SK-N-SH treated with all-trans-retinoic acid at 6 μM for 48 hours (cell line): Measurements from ENCODE around the gene DOCK1.

ENCODE experiments used
- ATAC-seq: fragments of 200-7000 bp; cut with Tn5 transposase; 3 replicates; pipeline ENCODE4 v1.9.1; 2020; ENCODE audit warnings: mild to moderate bottlenecking, moderate library complexity
- ARNTL ChIP-seq: fragments of 450-650 bp; formaldehyde crosslinking; IDR thresholded peaks from 2 replicates; pipeline ENCODE4 v1.5.0; 2020; ENCODE audit warnings: low read depth, mild to moderate bottlenecking, moderate library complexity, borderline replicate concordance
- BACH2 ChIP-seq: fragments of 250-450 bp; sonication (Bioruptor Pico); IDR thresholded peaks from 2 replicates; pipeline ENCODE4 v1.9.0; 2021; ENCODE audit warnings: mild to moderate bottlenecking, borderline replicate concordance
- CSDC2 ChIP-seq: fragments of 250-450 bp; sonication (Bioruptor Pico); IDR thresholded peaks from 2 replicates; pipeline ENCODE4 v1.5.0; 2020; ENCODE audit warnings: mild to moderate bottlenecking, moderate library complexity
- CSRNP3 ChIP-seq: fragments of 250-450 bp; sonication (Bioruptor Pico); IDR thresholded peaks from 2 replicates; pipeline ENCODE4 v1.5.1; 2021; ENCODE audit warnings: mild to moderate bottlenecking, moderate library complexity
- ESRRG ChIP-seq: fragments of 250-450 bp; sonication (Bioruptor Pico); IDR thresholded peaks from 2 replicates; pipeline ENCODE4 v1.6.1; 2021; ENCODE audit warnings: mild to moderate bottlenecking
- GLIS3 ChIP-seq: fragments of 250-450 bp; sonication (Bioruptor Pico); IDR thresholded peaks from 2 replicates; pipeline ENCODE4 v1.5.0; 2020; ENCODE audit warnings: mild to moderate bottlenecking, moderate library complexity
- ISL1 ChIP-seq: fragments of 250-450 bp; sonication (Bioruptor Pico); IDR thresholded peaks from 2 replicates; pipeline ENCODE4 v2.1.2; 2022; ENCODE audit warnings: mild to moderate bottlenecking, moderate library complexity
- OSR1 ChIP-seq: fragments of 250-450 bp; sonication (Bioruptor Pico); IDR thresholded peaks from 2 replicates; pipeline ENCODE4 v1.8.0; 2022; ENCODE audit warnings: moderate library complexity, mild to moderate bottlenecking, inconsistent platforms
- RARB ChIP-seq: fragments of 250-450 bp; sonication (Bioruptor Pico); IDR thresholded peaks from 2 replicates; pipeline ENCODE4 v1.8.0; 2021; ENCODE audit warnings: mild to moderate bottlenecking, moderate library complexity
- TCF4 ChIP-seq: fragments of 250-450 bp; sonication (Bioruptor Pico); IDR thresholded peaks from 2 replicates; pipeline ENCODE4 v1.8.0; 2021; ENCODE audit warnings: mild to moderate bottlenecking, moderate library complexity, borderline replicate concordance
- TOX ChIP-seq: fragments of 250-450 bp; sonication (Bioruptor Pico); IDR thresholded peaks from 2 replicates; pipeline ENCODE4 v1.8.0; 2021; ENCODE audit warnings: mild to moderate bottlenecking, moderate library complexity, borderline replicate concordance
- ZC3H10 ChIP-seq: fragments of 250-450 bp; sonication (Bioruptor Pico); IDR thresholded peaks from 2 replicates; pipeline ENCODE4 v1.5.1; 2021; ENCODE audit warnings: mild to moderate bottlenecking, moderate library complexity
- ZFP3 ChIP-seq: fragments of 250-450 bp; sonication (Bioruptor Pico); IDR thresholded peaks from 2 replicates; pipeline ENCODE4 v1.5.0; 2020; ENCODE audit warnings: mild to moderate bottlenecking, moderate library complexity
- ZFP30 ChIP-seq: fragments of 450-650 bp; formaldehyde crosslinking; IDR thresholded peaks from 2 replicates; pipeline ENCODE4 v1.5.0; 2022; ENCODE audit warnings: mild to moderate bottlenecking, moderate library complexity
- ZNF565 ChIP-seq: fragments of 450-650 bp; formaldehyde crosslinking; conservative IDR thresholded peaks from 2 replicates; pipeline ENCODE4 v1.5.0; 2020; ENCODE audit warnings: low read depth, mild to moderate bottlenecking, moderate library complexity
- ZNF70 ChIP-seq: fragments of 450-650 bp; formaldehyde crosslinking; IDR thresholded peaks from 2 replicates; pipeline ENCODE4 v1.5.0; 2020; ENCODE audit warnings: mild to moderate bottlenecking, moderate library complexity
- ZNF8 ChIP-seq: fragments of 450-650 bp; formaldehyde crosslinking; IDR thresholded peaks from 2 replicates; pipeline ENCODE4 v1.5.0; 2020; ENCODE audit warnings: mild to moderate bottlenecking, moderate library complexity
- TF ChIP-seq, protein P1 (sequence below): fragments of 250-450 bp; sonication (Bioruptor Pico); IDR thresholded peaks from 2 replicates; pipeline ENCODE4 v1.8.0; 2021; ENCODE audit warnings: low read depth, mild to moderate bottlenecking, moderate library complexity, borderline replicate concordance
- TF ChIP-seq, protein P2 (sequence below): fragments of 250-450 bp; sonication (Bioruptor Pico); IDR thresholded peaks from 2 replicates; pipeline ENCODE4 v1.5.1; 2020; ENCODE audit warnings: low read depth, mild to moderate bottlenecking, moderate library complexity

Gene DOCK1

DNA sequence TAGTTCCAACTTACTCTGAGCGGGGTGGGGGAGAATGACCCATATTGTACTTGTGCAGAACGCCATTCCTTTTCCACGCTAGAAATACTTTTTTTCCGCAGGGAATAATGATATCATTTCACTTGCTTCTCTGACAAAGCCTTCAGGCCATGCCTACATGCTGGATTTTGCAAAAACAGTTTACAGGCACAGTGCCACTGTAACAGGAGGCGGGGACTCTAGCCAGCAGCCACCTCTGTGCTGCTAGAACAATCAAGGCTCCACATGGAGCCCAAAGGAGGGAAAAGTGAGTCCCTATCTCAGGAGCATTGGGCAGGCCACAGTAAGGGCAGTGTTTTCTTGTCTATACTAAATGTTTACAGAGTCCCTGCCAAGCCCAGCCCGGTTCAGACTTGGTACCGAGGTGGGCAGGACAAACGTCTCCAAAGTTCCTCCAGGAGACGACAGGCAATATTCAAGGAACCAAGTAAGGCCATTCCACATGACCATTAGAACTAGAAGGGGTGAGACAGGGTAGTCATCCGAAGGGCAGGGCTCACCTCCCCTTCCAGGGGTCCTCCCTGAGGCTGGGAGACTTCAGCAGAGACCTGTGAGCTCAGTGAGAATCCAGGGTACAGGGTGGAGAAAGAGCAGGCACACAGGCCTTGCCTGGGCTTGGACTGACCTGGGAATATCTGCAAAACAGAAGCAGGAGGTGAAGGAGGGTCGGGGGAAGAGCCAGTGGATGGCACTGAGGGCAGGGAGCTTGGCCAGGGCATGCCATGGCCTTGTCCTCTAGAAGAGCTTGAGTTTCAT lies 553.0 kb downstream of the DOCK1 start:
- no peak for TF ChIP-seq CSRNP3 (CRISPR knock-in tag)
- TF ChIP-seq RARB: no peak
- TF ChIP-seq, protein P1, sequence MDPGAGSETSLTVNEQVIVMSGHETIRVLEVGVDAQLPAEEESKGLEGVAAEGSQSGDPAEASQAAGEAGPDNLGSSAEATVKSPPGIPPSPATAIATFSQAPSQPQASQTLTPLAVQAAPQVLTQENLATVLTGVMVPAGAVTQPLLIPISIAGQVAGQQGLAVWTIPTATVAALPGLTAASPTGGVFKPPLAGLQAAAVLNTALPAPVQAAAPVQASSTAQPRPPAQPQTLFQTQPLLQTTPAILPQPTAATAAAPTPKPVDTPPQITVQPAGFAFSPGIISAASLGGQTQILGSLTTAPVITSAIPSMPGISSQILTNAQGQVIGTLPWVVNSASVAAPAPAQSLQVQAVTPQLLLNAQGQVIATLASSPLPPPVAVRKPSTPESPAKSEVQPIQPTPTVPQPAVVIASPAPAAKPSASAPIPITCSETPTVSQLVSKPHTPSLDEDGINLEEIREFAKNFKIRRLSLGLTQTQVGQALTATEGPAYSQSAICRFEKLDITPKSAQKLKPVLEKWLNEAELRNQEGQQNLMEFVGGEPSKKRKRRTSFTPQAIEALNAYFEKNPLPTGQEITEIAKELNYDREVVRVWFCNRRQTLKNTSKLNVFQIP (CRISPR knock-in tag): no peak
- no peak for TF ChIP-seq OSR1 (CRISPR knock-in tag)
- no peak for TF ChIP-seq ZNF8 (CRISPR knock-in tag)
- TF ChIP-seq, protein P2, sequence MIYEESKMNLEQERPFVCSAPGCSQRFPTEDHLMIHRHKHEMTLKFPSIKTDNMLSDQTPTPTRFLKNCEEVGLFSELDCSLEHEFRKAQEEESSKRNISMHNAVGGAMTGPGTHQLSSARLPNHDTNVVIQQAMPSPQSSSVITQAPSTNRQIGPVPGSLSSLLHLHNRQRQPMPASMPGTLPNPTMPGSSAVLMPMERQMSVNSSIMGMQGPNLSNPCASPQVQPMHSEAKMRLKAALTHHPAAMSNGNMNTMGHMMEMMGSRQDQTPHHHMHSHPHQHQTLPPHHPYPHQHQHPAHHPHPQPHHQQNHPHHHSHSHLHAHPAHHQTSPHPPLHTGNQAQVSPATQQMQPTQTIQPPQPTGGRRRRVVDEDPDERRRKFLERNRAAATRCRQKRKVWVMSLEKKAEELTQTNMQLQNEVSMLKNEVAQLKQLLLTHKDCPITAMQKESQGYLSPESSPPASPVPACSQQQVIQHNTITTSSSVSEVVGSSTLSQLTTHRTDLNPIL (CRISPR knock-in tag): no peak
- no peak for TF ChIP-seq ZNF70
- TF ChIP-seq ZNF565 (CRISPR knock-in tag): no peak
- TF ChIP-seq ZC3H10: no peak
- TF ChIP-seq ESRRG (CRISPR knock-in tag): no peak
- TF ChIP-seq ISL1 (CRISPR knock-in tag): no peak
- TF ChIP-seq GLIS3 (CRISPR knock-in tag): no peak
- no peak for TF ChIP-seq TCF4 (CRISPR knock-in tag)
- TF ChIP-seq CSDC2 (CRISPR knock-in tag): no peak
- TF ChIP-seq ZFP30 (CRISPR knock-in tag): no peak
- TF ChIP-seq ZFP3 (CRISPR knock-in tag): no peak
- no peak for ATAC-seq

DNA sequence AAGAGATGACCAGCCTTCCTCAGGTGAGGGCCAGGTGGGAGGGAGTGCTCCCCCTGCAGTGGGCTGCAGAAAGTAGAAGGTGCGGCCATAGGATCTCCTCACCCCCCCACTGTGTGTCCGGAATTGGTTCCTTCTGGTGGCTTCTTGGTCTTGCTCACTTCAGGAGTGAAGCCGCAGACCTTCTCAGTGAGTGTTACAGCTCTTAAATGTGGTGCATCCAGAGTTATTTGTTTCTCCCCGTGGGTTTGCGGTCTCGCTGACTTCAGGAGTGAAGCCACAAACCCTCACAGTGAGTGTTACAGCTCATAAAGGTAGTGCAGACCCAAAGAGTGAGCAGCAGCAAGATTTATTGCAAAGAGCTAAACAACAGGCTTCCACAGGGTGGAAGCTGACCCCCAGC lies 553.6 kb downstream of the DOCK1 start:
- TF ChIP-seq OSR1 (CRISPR knock-in tag) (no peak), ESRRG (CRISPR knock-in tag) (no peak), ZC3H10 (no peak), ISL1 (CRISPR knock-in tag) (no peak), TOX (CRISPR knock-in tag) (no peak), BACH2 (CRISPR knock-in tag) (no peak), ZNF8 (CRISPR knock-in tag) (no peak), ARNTL (CRISPR knock-in tag) (no peak), ZFP30 (CRISPR knock-in tag) (no peak), RARB (no peak), CSDC2 (CRISPR knock-in tag) (no peak), CSRNP3 (CRISPR knock-in tag) (no peak), GLIS3 (CRISPR knock-in tag) (no peak), TCF4 (CRISPR knock-in tag) (no peak)
- no peak for ATAC-seq

DNA sequence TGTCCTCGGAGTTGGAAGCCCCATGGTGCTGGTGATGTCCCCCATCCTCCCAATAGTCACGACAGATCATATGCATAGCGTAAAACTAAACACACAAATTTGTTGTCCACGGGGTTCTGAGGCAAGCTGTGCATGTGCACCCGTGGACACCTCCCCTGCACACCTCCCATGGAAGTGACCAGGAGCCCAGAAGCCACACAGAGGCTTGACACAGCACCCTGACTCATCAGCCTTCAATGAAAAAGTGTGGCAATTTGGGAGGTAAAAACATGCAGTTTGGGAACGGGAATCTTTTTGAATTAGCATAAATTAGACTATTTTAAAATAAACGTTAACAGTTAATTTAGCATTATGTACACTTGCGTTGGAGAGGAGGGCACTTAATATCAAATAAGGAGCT lies 554.7 kb downstream of the DOCK1 start:
- TF ChIP-seq ZNF8 (CRISPR knock-in tag) (no peak), ZNF70 (no peak), ESRRG (CRISPR knock-in tag) (no peak), OSR1 (CRISPR knock-in tag) (no peak), ZFP3 (CRISPR knock-in tag) (no peak), TCF4 (CRISPR knock-in tag) (no peak)
- TF ChIP-seq, protein P1 (CRISPR knock-in tag): no peak
- TF ChIP-seq, protein P2 (CRISPR knock-in tag): no peak
- no peak for ATAC-seq
